ENCODE data around the gene SCAMP4. TPM values are rescaled to one million over a fixed set of nuclear protein-coding genes. Genes with fewer than 3 reads are reported as not detected.

SCAMP4 gene
- total and polyA plus RNA-seq, 9 of the 15 experiments (the other 6 are each of a cell fraction or from before 2014, with no cell fraction given) = 0.81 to 45.9 (median 12.8) TPM

GRCh38 chr19:1872807-1873523, 32.2 kb upstream of the SCAMP4 start (continued):
- TF ChIP-seq TEAD4 (IDR thresholded peaks at IDR 0.05; ENCODE audit: low read length) (no peak), TEAD4 (CRISPR knock-in tag; IDR thresholded peaks at IDR 0.05; ENCODE audit: borderline replicate concordance) (no peak), RBM14 (IDR thresholded peaks at IDR 0.05; ENCODE audit: borderline replicate concordance, insufficient read depth, low read depth, low read length) (0 out of 2 replicates have a peak, but pooled peaks have one; percentile 4), EGR1 (conservative IDR thresholded peaks at IDR 0.05) (peak; percentile 10; the same call in 1 of the 2 replicates), ETS1 (conservative IDR thresholded peaks at IDR 0.05; ENCODE audit: control insufficient read depth, low read depth, low read length) (0 out of 2 replicates have a peak, but pooled peaks have one; percentile 39), ZNF12 (CRISPR knock-in tag; IDR thresholded peaks at IDR 0.05) (peak; percentile 13; the same call in 1 of the 2 replicates), VEZF1 (CRISPR knock-in tag; IDR thresholded peaks at IDR 0.05) (0 out of 2 replicates have a peak, but pooled peaks have one; percentile 3), ZBTB26 (CRISPR knock-in tag; IDR thresholded peaks at IDR 0.05) (no peak)

All from K562 (cell line).